Natural killer cell (primary cell): ENCODE data around the gene INAFM2. TPM values are rescaled to one million over a fixed set of nuclear protein-coding genes. Genes with fewer than 3 reads are reported as not detected.

Experiments
- ATAC-seq, 3 donors: fragments of 150-1000 bp in 2 of 3; fragments of 200-7000 bp in 1 of 3; cut with Tn5 transposase; 1 replicate in 1 of 3; 2 replicates in 2 of 3; pipeline ENCODE4 v1.10.0; 2021; ENCODE audit warnings: mild to moderate bottlenecking in 2 of 3, moderate library complexity in 2 of 3
- DNase-seq, 2 donors: peaks; one replicate each; pipeline versions ENCODE4 v3.0.0 to v3.0.0-alpha.2; 2013 to 2021; ENCODE audit warnings: mixed read lengths in 1 of 2
- H3K27ac ChIP-seq: one replicate; pipeline ENCODE4 v1.5.1; 2013; ENCODE audit warnings: mild to moderate bottlenecking, low read length
- H3K27me3 ChIP-seq: one replicate; pipeline ENCODE4 v1.6.1; 2013; ENCODE audit warnings: low read length; ENCODE audit not compliant: control insufficient read depth, insufficient read depth
- H3K36me3 ChIP-seq: one replicate; pipeline ENCODE4 v1.6.1; 2013; ENCODE audit warnings: low read length; ENCODE audit not compliant: control insufficient read depth, insufficient read depth
- H3K4me1 ChIP-seq: one replicate; pipeline ENCODE4 v1.6.1; 2013; ENCODE audit warnings: low read length; ENCODE audit not compliant: control insufficient read depth, insufficient read depth
- H3K4me3 ChIP-seq: one replicate; pipeline ENCODE4 v1.5.1; 2013; ENCODE audit warnings: low read length
- H3K9me3 ChIP-seq: one replicate; pipeline ENCODE4 v1.6.1; 2013; ENCODE audit warnings: low read length; ENCODE audit not compliant: control insufficient read depth, insufficient read depth
- H3K27ac Mint-ChIP-seq, 2 donors: one replicate each; pipeline ENCODE4 v1.8.0; 2022; ENCODE audit warnings: mild to moderate bottlenecking in 2 of 2, mixed read lengths in 2 of 2, moderate library complexity in 1 of 2
- H3K27me3 Mint-ChIP-seq, 2 donors: one replicate each; pipeline ENCODE4 v1.8.0; 2022; ENCODE audit warnings: low read depth in 2 of 2, mixed read lengths in 2 of 2
- H3K36me3 Mint-ChIP-seq: one replicate; pipeline ENCODE4 v1.8.0; 2022; ENCODE audit warnings: mixed read lengths
- H3K4me1 Mint-ChIP-seq, 2 donors: one replicate each; pipeline ENCODE4 v1.8.0; 2022; ENCODE audit warnings: mixed read lengths in 2 of 2
- H3K4me3 Mint-ChIP-seq: one replicate; pipeline ENCODE4 v1.8.0; 2022; ENCODE audit warnings: mild to moderate bottlenecking, moderate library complexity, mixed read lengths
- H3K9me3 Mint-ChIP-seq, 2 donors: one replicate each; pipeline ENCODE4 v1.8.0; 2022; ENCODE audit warnings: mixed read lengths in 2 of 2
- CTCF ChIP-seq: fragments of 200-600 bp; IDR thresholded peaks from one replicate; pipeline ENCODE4 v1.8.0; 2022; ENCODE audit warnings: antibody characterized with exemption
- WGBS: methylation state at CpG from one replicate; pipeline ENCODE4 v1.1.7; 2013; ENCODE audit warnings: missing lambda C conversion rate; ENCODE audit not compliant: insufficient coverage; 5-methylcytosine and 5-hydroxymethylcytosine counted together
- intact Hi-C: fragments of 100-400 bp; cut with micrococcal nuclease; formaldehyde crosslinking; loops from one replicate; pipeline ENCODE4 v1.14.2; 2022
- total RNA-seq, 4 donors: library from RNA; stranded (reverse); fragments of 120-200 nt in 1 of 4; gene quantifications; one replicate each; pipeline versions ENCODE4 v1.2.3 to v1.2.4, GENCODE V29; 2013 to 2022

Gene INAFM2
- total RNA-seq, 3 donors from 2014 or later (not counting 1 experiment from before 2014, with no cell fraction given): 14.0 to 21.7 (median 15.1) TPM

GRCh38 chr15:40303576-40303975, 19.9 kb upstream of the INAFM2 start:
- Mint-ChIP-seq H3K27me3 (no peaks in the 10 kb centered on the region), H3K9me3 (no peaks in the 10 kb centered on the region), H3K4me1 (peaks cover 45 to 50% of the 10 kb centered on the region in 2 donors), H3K4me3 (no peak overlapping the region), H3K36me3 (peaks cover 8% of the 10 kb centered on the region), H3K27ac (peak overlapping the region in 1 of 2 donors; percentile 63)
- Histone ChIP-seq H3K27me3 (no peaks in the 10 kb centered on the region), H3K9me3 (no peaks in the 10 kb centered on the region), H3K27ac (no peak overlapping the region), H3K4me3 (no peak overlapping the region), H3K4me1 (peaks cover 37% of the 10 kb centered on the region), H3K36me3 (peaks cover 57% of the 10 kb centered on the region)
- intact Hi-C loops: no loop called here
- ATAC-seq: no peak
- DNase-seq: no peak
- 97% methylated on average over 2 of the region's 2 CpGs for WGBS
- no peak for TF ChIP-seq CTCF

GRCh38 chr15:40305281-40305680, 18.2 kb upstream of the INAFM2 start:
- Histone ChIP-seq H3K4me3 (no peak overlapping the region), H3K27me3 (no peaks in the 10 kb centered on the region), H3K9me3 (no peaks in the 10 kb centered on the region), H3K27ac (no peak overlapping the region), H3K4me1 (peaks cover 52% of the 10 kb centered on the region), H3K36me3 (peaks cover 43% of the 10 kb centered on the region)
- no peaks in the 10 kb centered on the region for H3K27me3 Mint-ChIP-seq
- ATAC-seq (no peak), DNase-seq (no peak)
- peaks cover 51 to 66% of the 10 kb centered on the region in 2 donors for H3K4me1 Mint-ChIP-seq
- H3K9me3 Mint-ChIP-seq: no peaks in the 10 kb centered on the region
- intact Hi-C loops: no loop called here
- TF ChIP-seq CTCF: no peak
- no peaks in the 10 kb centered on the region for H3K36me3 Mint-ChIP-seq
- WGBS: 94% methylated on average over 4 of the region's 4 CpGs
- peak overlapping the region; percentile 21 for H3K4me3 Mint-ChIP-seq
- no peak overlapping the region for H3K27ac Mint-ChIP-seq

DNA sequence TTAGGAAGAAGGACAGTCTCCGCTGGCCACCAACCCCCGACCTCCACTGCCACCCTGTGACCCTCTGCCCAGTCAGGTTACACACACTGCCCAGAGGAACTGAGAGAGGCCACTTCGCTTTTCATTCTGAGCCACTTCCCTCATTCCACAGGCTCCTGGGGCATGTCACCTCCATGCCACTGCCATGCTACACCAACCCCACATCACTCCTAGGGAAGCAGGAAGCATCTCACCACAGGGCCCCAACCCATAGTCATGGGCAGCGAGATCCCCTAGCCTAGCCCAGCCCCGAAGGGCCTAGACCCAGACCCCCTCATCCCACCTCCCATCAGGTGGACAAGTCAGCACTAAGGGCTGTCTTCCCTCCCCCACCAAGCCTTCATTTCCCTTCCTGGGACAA, 17.1 kb upstream of the INAFM2 start:
- H3K4me3 ChIP-seq: peak overlapping the region; percentile 86
- H3K27me3 ChIP-seq: no peaks in the 10 kb centered on the region
- 15% methylated on average over 4 of the region's 5 CpGs for WGBS
- no peaks in the 10 kb centered on the region for H3K9me3 ChIP-seq
- DNase-seq (no peak), ATAC-seq (no peak)
- no peaks in the 10 kb centered on the region for H3K27me3 Mint-ChIP-seq
- peak overlapping the region; percentile 95 for H3K4me3 Mint-ChIP-seq
- H3K27ac Mint-ChIP-seq: peak overlapping the region; percentile 84 to 92
- H3K4me1 ChIP-seq: peaks cover 52% of the 10 kb centered on the region
- peaks cover 32% of the 10 kb centered on the region for H3K36me3 ChIP-seq
- TF ChIP-seq CTCF: no peak
- peaks cover 51 to 62% of the 10 kb centered on the region in 2 donors for H3K4me1 Mint-ChIP-seq
- H3K27ac ChIP-seq: peak overlapping the region; percentile 19
- no peaks in the 10 kb centered on the region for H3K9me3 Mint-ChIP-seq
- intact Hi-C loops: no loop called here
- no peaks in the 10 kb centered on the region for H3K36me3 Mint-ChIP-seq

DNA sequence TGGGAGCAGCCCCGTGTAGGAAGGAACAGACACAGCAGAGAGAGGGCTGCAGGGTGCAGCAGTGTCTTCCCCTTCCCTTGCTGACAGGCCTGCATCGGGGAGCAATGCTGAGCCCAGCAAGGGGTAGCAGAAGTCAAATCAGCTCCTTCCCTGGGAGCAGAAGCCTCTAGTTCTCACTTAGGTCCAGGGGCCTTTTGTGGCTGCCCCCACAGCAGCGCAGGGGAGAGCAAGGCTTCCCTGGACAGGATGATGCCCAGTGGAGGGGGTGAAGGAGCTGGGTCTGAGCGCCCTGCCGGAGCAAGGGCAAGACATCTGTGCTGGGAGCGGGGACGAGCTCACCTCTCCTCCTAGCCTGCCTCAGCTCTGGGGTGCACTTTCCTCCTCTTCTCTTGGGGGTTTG, 16.6 kb upstream of the INAFM2 start:
- Mint-ChIP-seq H3K36me3 (no peaks in the 10 kb centered on the region), H3K4me3 (peak overlapping the region; percentile 95), H3K9me3 (no peaks in the 10 kb centered on the region), H3K27ac (peak overlapping the region; percentile 84 to 92), H3K4me1 (peaks cover 51 to 63% of the 10 kb centered on the region in 2 donors), H3K27me3 (no peaks in the 10 kb centered on the region)
- intact Hi-C loops: no loop called here
- peak in 1 of 2 donors; percentile 42 for DNase-seq
- no peak for ATAC-seq
- Histone ChIP-seq H3K4me1 (peaks cover 52% of the 10 kb centered on the region), H3K9me3 (no peaks in the 10 kb centered on the region), H3K4me3 (peak overlapping the region; percentile 86), H3K27ac (peak overlapping the region; percentile 46), H3K36me3 (peaks cover 26% of the 10 kb centered on the region), H3K27me3 (no peaks in the 10 kb centered on the region)
- TF ChIP-seq CTCF: no peak
- WGBS: 2% methylated on average over 3 of the region's 7 CpGs
